GM20431 (cell line): ENCODE results near the gene IL10.
"Not testable (repeated sequence)": the region's sequence is repeated elsewhere in the genome, so short reads cannot be mapped to it uniquely, and the experiment has no call there.

ENCODE experiments used
- in situ Hi-C: fragments of 300-500 bp; cut with MseI, MboI; formaldehyde crosslinking; loops from one replicate; pipeline ENCODE4 v1.15.0; 2020; ENCODE audit warnings: low sequenced_read_pairs; ENCODE audit not compliant: unreplicated experiment

IL10 gene

DNA sequence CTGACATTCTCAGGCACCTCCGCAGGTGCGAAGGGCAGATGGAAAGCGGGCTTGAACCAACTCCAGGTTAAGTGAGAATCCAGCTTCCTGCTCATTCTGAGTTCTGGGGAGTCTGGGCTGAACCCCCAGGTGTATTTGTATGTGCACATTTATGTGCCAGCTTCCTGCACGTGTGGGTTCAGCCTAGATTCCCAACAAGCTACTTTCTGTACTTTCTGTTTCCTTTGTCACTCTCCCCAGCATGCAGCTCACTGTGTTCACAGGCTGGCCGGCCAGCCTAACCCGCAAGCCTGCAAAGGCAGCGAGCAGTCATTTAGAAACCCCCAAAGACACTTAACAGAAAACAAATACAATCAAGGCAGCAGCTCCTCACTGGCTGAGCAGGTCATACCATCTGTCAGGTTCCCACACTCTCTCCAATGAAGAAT lies 3.0 kb downstream of the IL10 start:
- in situ Hi-C loops = no loop called here

DNA sequence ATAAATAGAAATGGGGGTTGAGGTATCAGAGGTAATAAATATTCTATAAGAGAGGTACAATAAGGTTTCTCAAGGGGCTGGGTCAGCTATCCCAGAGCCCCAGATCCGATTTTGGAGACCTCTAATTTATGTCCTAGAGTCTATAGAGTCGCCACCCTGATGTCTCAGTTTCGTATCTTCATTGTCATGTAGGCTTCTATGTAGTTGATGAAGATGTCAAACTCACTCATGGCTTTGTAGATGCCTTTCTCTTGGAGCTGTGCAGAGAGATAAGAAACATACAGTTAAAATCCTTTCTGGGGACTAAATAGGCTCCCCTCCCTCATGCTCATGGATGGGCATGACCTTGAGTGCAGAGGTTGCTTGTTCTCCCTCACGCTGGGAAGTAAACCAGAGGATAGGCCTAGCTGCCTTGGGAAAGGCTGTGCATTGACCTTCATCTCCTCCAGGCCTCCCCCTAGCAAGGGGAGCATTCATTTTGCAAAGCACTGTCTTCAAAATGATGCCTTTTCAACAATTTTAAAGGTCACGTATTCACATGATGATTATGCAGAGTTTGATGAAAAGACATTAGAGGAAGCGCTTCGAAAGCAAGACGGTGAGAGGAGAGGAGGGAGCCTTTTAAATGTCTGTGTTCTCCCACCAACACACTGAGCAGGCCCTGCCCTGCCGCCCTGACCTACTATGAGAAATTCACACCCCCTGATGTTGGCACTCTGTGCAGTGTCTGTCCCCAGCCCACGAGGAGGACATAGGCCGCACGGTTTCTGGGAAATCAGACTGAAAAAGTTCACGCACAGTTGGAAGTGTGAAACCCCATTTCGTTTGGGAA lies 3.6 kb downstream of the IL10 start:
- in situ Hi-C loops = no loop called here

DNA sequence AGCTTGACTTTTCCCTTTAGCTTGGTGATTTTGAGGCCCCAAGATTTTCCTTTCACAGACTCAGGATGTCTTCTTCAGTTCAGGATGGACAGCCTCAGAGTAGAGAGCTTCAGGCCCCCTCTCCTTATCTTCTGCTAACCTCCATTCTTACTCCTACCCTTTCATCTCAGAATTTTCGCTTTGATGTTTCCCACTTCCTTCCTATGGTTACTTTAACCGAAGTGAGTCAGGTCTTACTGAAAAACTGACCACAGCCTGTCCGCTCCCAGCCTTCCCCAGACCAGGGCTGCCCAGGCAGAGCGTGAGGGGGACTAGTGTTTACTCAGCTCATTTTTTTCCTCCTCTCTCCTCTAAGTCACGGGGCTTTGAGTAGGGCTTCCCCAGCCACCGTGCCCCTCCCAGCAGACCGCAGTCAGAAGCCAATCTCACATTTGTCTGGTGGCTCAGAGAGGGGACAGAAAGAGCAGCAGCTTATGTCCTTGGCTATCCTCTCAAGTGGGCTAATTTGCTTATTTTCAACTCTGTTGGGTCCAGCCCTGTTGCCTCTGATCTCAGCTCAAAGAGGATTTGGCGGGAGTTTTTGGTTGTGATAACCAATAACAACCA lies 5.9 kb downstream of the IL10 start:
- in situ Hi-C loops = no loop called here

DNA sequence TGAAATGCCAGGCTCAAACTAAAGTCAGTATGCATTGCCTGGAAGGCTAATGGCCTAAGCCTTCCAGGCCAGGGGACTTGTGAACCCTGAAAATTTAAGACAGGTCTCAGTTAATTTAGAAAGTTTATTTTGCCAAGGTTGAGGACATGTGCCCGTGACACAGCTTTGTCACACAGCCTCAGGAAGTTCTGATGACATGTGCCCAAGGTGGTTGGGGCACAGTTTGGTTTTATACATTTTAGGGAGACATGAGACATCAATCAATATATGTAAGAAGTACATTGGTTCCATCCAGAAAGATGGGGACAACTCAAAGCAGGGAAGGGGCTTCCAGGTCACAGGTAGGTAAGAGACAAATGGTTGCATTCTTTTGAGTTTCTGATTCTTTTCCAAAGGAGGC lies 6.5 kb downstream of the IL10 start:
- in situ Hi-C loops = not testable (repeated sequence)

DNA sequence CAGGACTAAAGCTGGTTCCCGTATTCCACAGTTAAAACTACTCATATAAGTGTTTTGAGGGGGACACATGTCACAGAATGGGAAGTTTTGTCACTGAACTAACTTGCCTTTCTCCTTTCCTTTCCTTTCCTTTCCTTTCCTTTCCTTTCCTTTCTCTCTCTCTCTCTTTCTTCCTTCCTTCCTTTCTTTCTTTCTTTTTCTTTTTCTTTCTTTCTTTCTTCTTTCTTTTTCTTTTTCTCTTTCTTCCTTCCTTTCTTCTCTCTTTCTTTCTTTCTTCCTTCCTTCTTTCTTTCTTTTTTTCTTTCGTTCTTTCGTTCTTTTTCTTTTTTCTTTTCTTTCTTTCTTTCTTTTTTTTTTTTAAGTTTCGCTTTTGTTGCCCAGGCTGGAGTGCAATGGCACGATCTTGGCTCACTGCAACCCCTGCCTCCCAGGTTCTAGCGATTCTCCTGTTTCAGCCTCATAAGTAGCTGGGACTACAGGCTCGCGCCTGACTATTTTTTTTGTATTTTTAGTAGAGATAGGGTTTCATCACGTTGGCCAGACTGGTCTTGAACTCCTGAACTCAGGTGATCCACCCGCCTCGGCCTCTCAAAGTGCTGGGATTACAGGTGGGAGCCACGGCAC lies 9.4 kb downstream of the IL10 start:
- in situ Hi-C loops = not testable (repeated sequence)

DNA sequence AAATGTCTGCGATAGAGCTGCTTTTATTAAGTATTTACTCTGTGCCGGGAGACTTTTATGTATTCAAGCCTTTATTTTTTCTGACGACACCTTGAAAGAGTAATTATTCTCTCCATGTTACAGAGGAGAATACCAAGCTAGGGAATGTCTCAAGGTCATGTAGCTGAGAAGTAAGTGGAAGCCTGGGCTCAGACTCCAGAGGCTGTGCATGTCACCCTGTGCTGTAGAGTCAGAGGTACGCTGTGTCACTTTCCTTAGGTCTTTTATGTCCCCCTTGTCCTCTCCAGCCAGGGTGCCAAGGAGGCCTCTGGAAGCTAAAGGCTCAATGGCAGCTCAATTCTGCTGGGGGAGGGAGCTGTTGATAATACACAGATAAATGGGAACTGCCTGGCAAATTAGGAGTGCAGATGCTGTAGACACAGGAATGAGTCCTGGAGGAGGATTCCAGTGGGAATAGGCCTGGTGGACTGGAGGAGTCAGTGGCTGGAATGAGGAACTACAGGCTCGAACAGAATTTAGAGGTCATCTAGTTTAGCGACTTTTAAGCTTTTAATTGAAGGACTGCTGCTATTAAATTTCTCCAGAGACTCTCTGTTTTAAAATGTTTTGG lies 11.0 kb downstream of the IL10 start:
- in situ Hi-C loops = no loop called here

DNA sequence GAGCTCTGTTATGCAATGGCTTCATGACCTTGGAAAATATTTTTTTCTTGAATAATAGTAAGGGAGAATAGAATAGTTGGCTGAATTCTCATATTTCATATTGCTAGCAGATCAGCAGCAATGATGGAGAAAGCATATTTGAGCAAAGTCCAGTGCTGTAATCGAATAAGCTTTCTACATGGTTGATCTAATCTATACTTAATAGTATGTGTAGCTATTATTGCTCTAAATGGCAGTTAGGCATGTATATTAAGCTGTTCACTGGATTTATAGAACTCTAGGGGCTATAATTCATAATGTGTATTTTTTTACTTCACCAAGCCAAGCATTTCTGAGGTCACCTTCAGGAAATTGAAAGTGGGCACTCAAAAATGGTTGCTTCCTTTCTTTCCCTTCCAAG lies 11.7 kb downstream of the IL10 start:
- in situ Hi-C loops = no loop called here

DNA sequence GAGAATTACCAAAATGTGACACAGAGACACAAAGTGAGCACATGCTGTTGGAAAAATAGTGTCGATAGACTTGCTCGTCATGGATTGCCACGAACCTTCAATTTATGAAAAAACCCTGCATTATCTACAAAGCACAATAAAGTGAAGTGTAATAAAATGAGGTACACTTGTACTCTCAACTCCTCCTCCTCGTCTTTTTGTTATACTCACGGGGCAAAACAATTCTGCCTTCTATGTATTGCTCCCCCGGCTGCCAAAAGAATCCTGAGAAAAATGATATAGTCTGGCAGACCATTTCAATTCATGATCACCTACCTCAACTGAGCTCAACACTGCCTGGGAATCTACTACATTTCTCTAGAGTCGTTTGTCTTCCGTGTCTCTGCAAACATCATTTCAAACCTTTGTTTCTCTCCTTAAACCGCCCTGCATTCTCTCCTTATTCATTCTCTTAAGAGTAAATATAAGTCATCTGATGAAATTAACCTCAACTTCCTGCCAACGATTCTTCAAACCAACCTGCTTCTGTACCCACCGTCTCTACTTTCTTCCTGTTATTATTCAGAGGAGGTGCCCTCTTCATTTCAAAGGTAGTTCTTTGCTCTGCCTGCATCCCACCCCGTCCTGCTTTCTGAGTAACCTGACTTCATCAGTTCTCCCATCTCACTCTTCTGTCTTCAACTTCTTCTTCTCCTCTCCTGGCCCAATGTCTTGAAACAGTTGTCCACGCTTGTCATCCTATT lies 14.6 kb downstream of the IL10 start:
- in situ Hi-C loops = no loop called here

DNA sequence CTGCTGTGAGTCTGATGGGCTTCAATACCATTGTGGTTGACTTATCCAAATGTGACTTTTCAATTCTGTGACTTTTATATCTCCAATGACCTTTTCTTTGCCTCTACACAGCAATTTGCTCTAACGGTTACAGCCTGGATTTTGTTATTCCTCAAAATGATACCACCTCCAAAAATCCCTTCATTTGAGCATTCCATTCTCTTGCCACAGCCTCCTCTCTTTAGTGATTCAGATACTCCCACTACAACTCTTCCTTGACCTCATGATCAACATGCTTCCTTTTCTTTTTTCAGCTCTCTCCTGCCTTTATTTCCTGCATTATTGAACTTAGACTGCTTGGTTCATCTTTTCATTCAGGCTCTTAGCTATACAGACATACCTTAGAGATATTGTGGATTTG lies 18.3 kb downstream of the IL10 start:
- in situ Hi-C loops = no loop called here

DNA sequence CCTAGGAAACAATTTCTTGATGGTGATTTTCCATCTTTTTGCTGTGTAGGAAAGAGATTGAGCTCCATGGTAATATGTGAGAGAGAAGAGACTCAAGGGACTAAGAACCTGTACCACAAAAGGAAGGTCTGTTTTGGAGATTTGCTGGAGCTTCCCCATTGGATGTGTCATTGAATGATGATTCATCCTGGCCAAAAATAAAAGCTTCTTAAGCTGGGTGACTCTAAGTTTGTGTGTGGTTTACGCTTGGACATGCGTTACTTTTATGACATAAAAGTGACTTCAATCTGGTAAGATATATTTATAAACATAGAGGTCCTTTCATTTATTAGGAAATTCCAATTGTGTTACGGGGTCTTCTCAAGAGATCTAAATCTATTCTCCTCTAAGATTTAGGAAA lies 19.2 kb downstream of the IL10 start:
- in situ Hi-C loops = no loop called here

DNA sequence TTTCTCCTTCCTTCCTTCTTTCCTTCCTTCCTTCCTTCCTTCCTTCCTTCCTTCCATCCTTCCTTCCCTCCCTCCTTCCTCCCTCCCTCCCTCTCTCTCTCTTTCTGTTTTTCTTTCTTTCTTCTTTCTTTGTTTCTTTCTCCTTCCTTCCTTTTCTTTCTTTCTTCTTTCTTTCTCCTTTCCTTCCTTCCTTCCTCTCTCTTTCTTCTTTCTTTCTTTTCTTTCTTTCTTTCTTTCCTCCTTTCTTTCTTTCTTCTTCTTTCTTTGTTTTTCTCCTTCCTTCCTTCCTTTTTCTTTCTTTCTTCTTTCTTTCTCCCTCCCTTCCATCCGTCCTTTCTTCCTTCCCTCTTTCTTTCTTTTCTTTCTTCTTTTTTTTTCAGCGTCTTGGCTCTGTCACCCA lies 19.8 kb downstream of the IL10 start:
- in situ Hi-C loops = no loop called here

DNA sequence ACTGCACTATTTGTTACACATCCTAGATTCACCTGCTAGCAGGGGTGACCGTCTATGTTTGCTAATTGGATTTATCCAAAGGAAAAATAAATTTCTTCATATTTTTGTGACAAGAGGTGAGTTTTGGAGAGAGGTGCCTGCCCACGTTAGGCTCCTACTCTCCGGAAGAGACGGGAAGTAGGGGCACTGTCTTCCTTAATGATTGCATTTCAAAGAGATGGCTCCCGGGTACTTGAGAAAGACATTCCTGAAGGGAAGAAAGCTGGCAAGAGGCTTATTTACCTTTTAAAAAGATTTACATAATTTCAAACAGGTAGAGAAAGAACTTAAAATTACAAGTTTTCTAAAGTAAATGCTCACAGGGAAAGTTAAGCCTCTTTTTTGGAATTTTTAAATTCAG lies 20.4 kb downstream of the IL10 start:
- in situ Hi-C loops = no loop called here

DNA sequence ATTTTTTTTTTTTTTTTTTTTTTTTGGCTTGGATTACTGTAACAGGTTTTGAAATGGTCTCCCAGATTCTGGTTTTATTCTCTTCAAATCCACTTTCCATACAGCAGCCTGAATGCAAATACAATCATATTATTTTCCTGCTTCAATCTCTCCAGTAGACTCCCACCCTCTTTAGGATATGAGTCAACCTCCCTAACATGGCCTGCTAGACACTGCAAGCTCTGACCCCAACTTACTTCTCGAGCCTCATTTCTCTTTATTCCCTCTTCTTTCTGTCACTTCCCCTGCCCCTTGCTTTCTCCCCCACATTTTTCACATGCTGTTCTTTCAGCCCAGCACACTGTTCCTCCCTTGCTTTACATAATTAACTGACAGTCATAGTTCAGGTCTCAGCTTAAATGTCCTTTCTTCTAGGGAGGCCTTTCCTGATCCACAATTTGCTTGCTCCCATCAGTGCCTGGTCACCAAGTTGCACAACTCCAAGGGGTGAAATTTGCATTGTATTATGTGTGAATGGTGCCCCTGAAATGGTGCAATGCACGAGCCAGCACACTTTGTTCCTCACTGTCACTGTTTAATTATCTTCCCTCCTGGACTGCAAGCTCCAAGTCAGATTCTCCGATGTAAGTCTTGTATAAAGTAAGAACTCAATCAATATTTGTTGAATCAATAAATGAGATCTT lies 23.8 kb downstream of the IL10 start:
- in situ Hi-C loops = loop anchor here (25.0 kb wide), 1 partner anchor 164 kb away; the partner anchor contains the start of gene FCMR

DNA sequence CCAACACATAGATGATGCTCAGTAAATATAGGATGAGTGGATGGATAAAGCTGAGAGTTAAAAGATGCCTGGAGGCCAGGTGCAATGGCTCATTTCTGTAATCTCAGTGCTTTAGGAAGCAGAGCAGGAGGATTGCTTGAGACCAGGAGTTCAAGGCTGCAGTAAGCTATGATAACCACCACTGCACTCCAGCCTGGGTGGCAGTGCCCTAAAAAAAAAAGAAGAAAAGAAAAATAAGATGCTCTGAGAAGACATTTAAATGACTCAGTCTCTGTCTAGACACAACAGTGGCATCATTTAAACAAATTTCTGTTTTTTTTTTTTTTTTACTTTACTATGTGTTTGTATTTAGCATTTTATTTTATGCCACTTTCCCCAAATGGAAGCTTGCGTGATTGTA lies 27.0 kb downstream of the IL10 start:
- in situ Hi-C loops = loop anchor here (25.0 kb wide), 1 partner anchor 167 kb away; the partner anchor contains the start of gene FCMR

DNA sequence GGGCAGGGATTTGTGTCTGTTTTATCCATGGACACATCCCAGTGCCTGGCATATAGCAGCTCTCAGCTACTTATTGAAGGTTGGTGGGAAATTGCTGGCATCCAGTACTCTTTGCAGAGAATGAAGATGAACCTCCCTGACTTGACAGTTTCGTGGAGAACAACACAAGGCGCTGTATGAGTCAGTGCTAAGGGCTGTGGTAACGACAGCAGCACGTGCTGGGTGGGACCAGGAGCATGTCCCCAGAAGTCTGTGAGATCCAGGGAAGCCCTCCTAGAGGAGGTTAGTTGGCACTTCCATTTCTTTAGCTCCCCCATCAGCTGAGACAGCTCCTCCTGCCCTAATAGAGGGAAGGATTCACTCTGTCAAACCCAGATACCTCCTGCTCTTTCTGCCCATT lies 27.6 kb downstream of the IL10 start:
- in situ Hi-C loops = loop anchor here (25.0 kb wide), 1 partner anchor 168 kb away; the partner anchor contains the start of gene FCMR

DNA sequence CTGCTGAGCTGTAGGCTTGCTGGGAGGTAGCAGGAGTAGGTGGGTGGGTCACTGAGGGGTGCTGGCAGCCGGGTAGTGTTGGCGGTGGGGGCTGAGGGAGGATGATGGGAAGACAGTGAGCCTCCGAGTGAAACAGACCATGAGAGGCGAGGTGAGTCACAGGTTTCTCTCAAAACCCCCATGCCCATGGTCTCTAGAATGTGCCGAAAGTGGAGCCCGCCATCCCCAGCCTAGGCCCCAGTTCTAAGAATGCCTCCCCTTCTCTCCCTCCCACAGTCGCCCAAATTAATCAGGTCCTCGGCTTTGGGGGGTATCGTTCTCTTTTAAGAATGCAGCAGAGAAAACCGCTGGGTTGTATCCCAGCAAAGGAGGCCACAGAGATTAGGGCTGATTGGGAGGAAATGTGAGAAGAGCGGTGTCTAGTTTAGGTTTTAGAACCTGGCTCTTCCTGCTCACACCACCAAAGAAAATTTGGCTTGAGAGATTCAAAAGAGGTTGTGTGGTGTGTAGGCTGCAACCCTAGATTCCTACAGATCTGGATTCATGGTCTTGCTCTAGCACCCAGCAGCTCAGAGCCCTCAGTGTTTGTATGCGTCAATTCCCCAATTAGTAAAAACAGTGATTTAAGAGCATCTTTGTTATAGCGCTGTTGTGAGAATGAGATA lies 29.4 kb downstream of the IL10 start:
- in situ Hi-C loops = loop anchor here (25.0 kb wide), 1 partner anchor 169 kb away; the partner anchor contains the start of gene FCMR

DNA sequence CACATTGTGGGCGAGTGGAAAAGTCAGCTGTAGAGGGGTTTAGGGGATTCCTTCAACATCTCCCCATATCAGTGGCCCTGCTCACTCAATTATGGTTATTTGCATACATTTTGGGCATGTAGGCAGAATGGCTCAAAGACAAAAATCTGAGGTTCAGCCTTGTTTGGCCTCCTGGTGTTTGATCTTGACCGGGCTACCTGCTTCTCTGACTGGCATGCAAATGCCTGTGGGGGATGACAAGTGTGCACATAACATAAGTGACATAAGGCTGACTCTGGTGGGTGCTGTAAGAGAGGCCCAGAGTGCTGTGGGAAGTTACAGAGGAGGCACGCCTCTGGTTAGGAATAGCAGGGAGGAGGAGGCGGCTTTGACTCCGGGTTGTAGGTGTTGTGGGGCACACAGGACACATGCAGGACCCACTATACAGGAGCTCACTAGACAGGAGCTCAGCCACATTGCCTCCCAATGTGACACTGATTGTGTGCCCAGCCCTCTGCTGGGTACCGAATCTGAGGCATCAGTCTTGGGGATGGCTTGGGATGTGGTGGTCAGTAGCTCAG lies 31.1 kb downstream of the IL10 start:
- in situ Hi-C loops = loop anchor here (25.0 kb wide), 1 partner anchor 171 kb away; the partner anchor contains the start of gene FCMR

DNA sequence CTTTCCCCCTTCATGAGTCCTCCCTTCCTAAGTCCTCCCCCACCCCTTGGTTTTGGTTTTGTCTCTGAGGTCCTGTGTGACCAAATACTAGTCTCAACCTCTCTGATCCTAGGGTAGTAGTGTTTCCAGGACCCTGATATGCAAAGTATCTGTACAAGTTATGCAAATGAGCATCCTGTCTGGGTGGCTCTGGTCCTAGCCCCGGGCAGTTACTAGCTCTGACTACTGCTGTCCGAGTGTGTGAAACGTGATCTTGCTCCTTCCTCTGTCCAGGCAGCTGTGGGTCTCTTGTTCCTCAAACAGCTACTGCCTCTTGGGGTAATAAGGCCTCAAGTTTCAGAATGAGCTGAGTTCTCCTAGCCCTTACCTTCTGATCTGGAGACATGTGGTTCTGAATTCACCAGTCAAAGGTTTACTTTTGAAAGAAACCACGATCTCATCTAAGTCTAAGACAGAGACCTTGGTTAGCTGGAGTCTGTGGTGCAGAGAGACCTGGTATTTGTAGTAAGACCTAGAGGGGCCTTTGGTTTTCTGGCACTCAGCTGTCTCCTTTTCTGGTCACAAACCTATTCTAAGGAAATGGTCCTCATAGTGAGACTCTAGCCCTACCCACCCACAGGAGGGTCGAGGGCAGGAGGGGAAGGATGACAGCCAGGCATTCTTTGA lies 32.8 kb downstream of the IL10 start:
- in situ Hi-C loops = loop anchor here (10.0 to 25.0 kb wide), 2 partner anchors 65 to 173 kb away; partner anchors contain the start of gene FCMR
